ENCODE measurements around the gene SLC4A7. TPM values are rescaled to one million over a fixed set of nuclear protein-coding genes. Genes with fewer than 3 reads are reported as not detected.

The SLC4A7 gene
- total RNA-seq, 1 donor from 2014 or later, result 12.2 TPM

GRCh38 chr3:27456554-27456953, 27.6 kb downstream of the SLC4A7 start:
- Histone ChIP-seq H3K36me3 (no peaks in the 10 kb centered on the region), H3K9me3 (replicated peaks) (no peaks in the 10 kb centered on the region), H3K4me3 (no peak overlapping the region), H3K27ac (replicated peaks) (no peak overlapping the region), H3K27me3 (ENCODE audit: low read depth) (no peaks in the 10 kb centered on the region), H3K4me1 (peaks cover 21% of the 10 kb centered on the region)
- intact Hi-C loops (cut with micrococcal nuclease), result no loop called here
- TF ChIP-seq CTCF (IDR thresholded peaks at IDR 0.05; ENCODE audit: borderline replicate concordance), result no peak
- DNase-seq, result no peak

- DNase-seq, result no peak
- H3K27ac ChIP-seq (replicated peaks), result no peak overlapping the region
- no peak for TF ChIP-seq CTCF (IDR thresholded peaks at IDR 0.05; ENCODE audit: borderline replicate concordance)
- H3K4me1 ChIP-seq, result peaks cover 26% of the 10 kb centered on the region
- H3K4me3 ChIP-seq, result no peak overlapping the region
- no peaks in the 10 kb centered on the region for H3K27me3 ChIP-seq (ENCODE audit: low read depth)
- intact Hi-C loops (cut with micrococcal nuclease), result no loop called here
- H3K9me3 ChIP-seq (replicated peaks), result no peaks in the 10 kb centered on the region
- no peaks in the 10 kb centered on the region for H3K36me3 ChIP-seq
Measured at GRCh38 chr3:27454914-27455313, 29.3 kb downstream of the SLC4A7 start.

GRCh38 chr3:27454461-27454860, 29.7 kb downstream of the SLC4A7 start:
- Histone ChIP-seq H3K27ac (replicated peaks) (no peak overlapping the region), H3K4me3 (no peak overlapping the region), H3K9me3 (replicated peaks) (no peaks in the 10 kb centered on the region), H3K36me3 (no peaks in the 10 kb centered on the region), H3K27me3 (ENCODE audit: low read depth) (no peaks in the 10 kb centered on the region), H3K4me1 (peaks cover 31% of the 10 kb centered on the region)
- intact Hi-C loops (cut with micrococcal nuclease), result no loop called here
- no peak for TF ChIP-seq CTCF (IDR thresholded peaks at IDR 0.05; ENCODE audit: borderline replicate concordance)
- DNase-seq, result no peak

GRCh38 chr3:27452368-27453090, 31.7 kb downstream of the SLC4A7 start:
- Histone ChIP-seq H3K27me3 (ENCODE audit: low read depth) (no peaks in the 10 kb centered on the region), H3K36me3 (peaks cover 8% of the 10 kb centered on the region), H3K9me3 (replicated peaks) (no peaks in the 10 kb centered on the region), H3K27ac (replicated peaks) (no peak overlapping the region), H3K4me1 (peaks cover 26% of the 10 kb centered on the region), H3K4me3 (no peak overlapping the region)
- DNase-seq, result no peak
- intact Hi-C loops (cut with micrococcal nuclease), result no loop called here
- TF ChIP-seq CTCF (IDR thresholded peaks at IDR 0.05; ENCODE audit: borderline replicate concordance), result no peak

GRCh38 chr3:27451842-27452241, 32.3 kb downstream of the SLC4A7 start:
- no peak overlapping the region for H3K4me3 ChIP-seq
- no peaks in the 10 kb centered on the region for H3K9me3 ChIP-seq (replicated peaks)

More at GRCh38 chr3:27451842-27452241, 32.3 kb downstream of the SLC4A7 start:
- peaks cover 20% of the 10 kb centered on the region for H3K4me1 ChIP-seq
- TF ChIP-seq CTCF (IDR thresholded peaks at IDR 0.05; ENCODE audit: borderline replicate concordance), result no peak
- no peak for DNase-seq
- peaks cover 12% of the 10 kb centered on the region for H3K36me3 ChIP-seq
- H3K27me3 ChIP-seq (ENCODE audit: low read depth), result no peaks in the 10 kb centered on the region
- intact Hi-C loops (cut with micrococcal nuclease), result no loop called here
- no peak overlapping the region for H3K27ac ChIP-seq (replicated peaks)
